ENCODE results near the gene PITHD1.
"Not testable (repeated sequence)": the region's sequence is repeated elsewhere in the genome, so short reads cannot be mapped to it uniquely, and the experiment has no call there.

Gene PITHD1

DNA sequence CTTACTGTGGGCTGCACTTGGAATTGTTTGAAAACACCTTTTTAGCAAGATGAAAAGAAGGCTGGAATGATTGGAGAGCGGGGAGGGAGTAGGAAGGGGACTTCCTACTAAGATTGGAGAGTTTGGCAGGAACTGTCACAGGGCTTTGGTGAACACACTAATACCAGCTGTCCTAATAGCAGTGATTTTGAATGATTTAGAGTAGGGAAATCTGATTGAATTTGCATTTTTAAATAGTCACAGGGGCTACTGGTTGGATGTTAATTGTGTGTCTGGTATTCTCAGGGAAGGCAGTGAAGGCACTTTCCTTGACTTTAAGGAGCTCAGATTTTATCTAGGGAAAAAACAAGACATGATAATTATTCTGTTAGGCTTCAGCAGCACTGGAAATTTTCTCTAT, 49.5 kb downstream of the PITHD1 start:
- no peak for DNase-seq

DNA sequence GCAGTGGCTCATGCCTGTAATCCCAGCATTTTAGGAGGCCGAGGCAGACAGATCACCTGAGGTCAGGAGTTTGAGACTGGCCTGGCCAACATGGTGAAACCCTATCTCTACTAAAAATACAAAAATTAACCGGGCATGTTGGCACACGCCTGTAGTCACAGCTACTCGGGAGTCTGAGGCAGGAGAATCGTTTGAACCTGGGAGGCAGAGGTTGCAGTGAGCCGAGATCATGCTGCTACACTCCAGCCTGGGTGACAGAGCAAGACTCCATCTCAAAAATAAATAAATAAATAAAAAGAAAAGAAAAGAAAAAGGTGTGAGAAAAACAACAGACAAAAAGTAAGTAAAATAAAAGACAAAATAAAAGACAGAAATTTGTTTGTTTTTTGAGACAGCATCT, 55.9 kb downstream of the PITHD1 start:
- DNase-seq: not testable (repeated sequence)

DNA sequence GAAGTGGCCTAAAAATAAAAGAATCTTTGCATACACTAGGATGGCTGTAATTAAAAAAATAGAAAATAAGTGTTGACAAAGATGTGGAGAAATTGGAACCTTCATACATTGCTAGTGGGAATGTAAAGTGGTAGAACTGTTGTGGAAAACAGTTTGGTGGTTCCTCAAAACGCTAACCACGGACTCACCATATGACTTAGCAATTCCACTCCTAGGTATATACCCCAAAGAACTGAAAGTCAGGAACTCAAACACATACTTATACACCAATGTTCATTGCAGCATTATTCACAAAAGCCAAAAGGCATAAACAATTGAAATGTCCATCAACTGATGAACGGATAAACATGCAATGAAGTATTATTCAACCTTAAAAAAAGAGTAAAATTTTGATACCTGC, 57.8 kb downstream of the PITHD1 start:
- DNase-seq: no peak

Measured in stimulated activated CD4-positive, alpha-beta T cell treated with anti-CD3 and anti-CD28 coated beads, Interleukin-2, amount 100 ng/mL, for 48 hours (primary cell).